Uterus (tissue), 4 donors: Measurements from ENCODE around the gene RPL3. TPM values are rescaled to one million over a fixed set of nuclear protein-coding genes. Genes with fewer than 3 reads are reported as not detected.
A peak's percentile ranks its signal among the peaks of the same experiment; 100 is the strongest.

Experiments
- DNase-seq, 2 donors: peaks; one replicate each; pipeline ENCODE4 v3.0.0-alpha.2; 2019 to 2020
- H3K27ac ChIP-seq, 2 donors: fragments of 200-600 bp; sonication (generic); 1 replicate in 1 of 2; 2 replicates in 1 of 2; pipeline ENCODE4 v1.5.1; 2016 to 2018
- H3K27me3 ChIP-seq, 2 donors: fragments of 200-600 bp; sonication (generic); one replicate each; pipeline ENCODE4 v1.5.1; 2018 to 2019; ENCODE audit warnings: control low read depth in 1 of 2
- H3K36me3 ChIP-seq, 2 donors: fragments of 200-600 bp; sonication (generic); one replicate each; pipeline ENCODE4 v1.5.1; 2019; ENCODE audit warnings: control low read depth in 1 of 2
- H3K4me1 ChIP-seq, 2 donors: fragments of 200-600 bp; sonication (generic); one replicate each; pipeline ENCODE4 v1.5.1; 2018 to 2019; ENCODE audit warnings: control low read depth in 1 of 2
- H3K4me3 ChIP-seq, 2 donors: fragments of 200-600 bp; sonication (generic); 1 replicate in 1 of 2; 2 replicates in 1 of 2; pipeline ENCODE4 v1.5.1; 2018 to 2019; ENCODE audit warnings: mild to moderate bottlenecking in 1 of 2
- H3K9me3 ChIP-seq, 2 donors: fragments of 200-600 bp; sonication (generic); one replicate each; pipeline ENCODE4 v1.5.1; 2019; ENCODE audit warnings: control low read depth in 1 of 2
- CTCF ChIP-seq, 4 experiments: fragments of 200-600 bp in 2 of 4; fragments of 450-650 bp in 2 of 4; sonication (generic) in 2 of 4; IDR thresholded peaks; one replicate each; pipeline ENCODE4 v1.5.1; 2016 to 2019; ENCODE audit warnings: antibody characterized with exemption in 4 of 4, mild to moderate bottlenecking in 2 of 4, moderate library complexity in 1 of 4
- POLR2A ChIP-seq, 2 donors: fragments of 450-650 bp; IDR thresholded peaks; one replicate each; pipeline ENCODE4 v1.6.1; 2016; ENCODE audit warnings: antibody characterized with exemption in 2 of 2, mild to moderate bottlenecking in 1 of 2, moderate library complexity in 1 of 2
- intact Hi-C: fragments of 100-400 bp; cut with DNase I; formaldehyde crosslinking; loops from one replicate; pipeline ENCODE4 v1.15.1; 2023; ENCODE audit warnings: low total_unique reads
- total RNA-seq, 4 donors: library from RNA; depleted of rRNA in 3 of 4; stranded (reverse); fragments of >200 nt in 3 of 4; gene quantifications; one replicate each; pipeline versions ENCODE4 v1.1.0 to v1.2.4, GENCODE V29; 2014 to 2023
- donor health status: DM: yes; HTN: yes; CAD: no.

RPL3 gene
- total RNA-seq, 4 donors from 2014 or later: 1,498 to 2,840 (median 2,333) TPM

GRCh38 chr22:39317084-39317774, 2.2 kb downstream of the RPL3 start:
- no peak overlapping the region for H3K4me3 ChIP-seq
- peaks cover 0 to 24% of the 10 kb centered on the region in 2 donors for H3K4me1 ChIP-seq
- DNase-seq: no peak
- no peaks in the 10 kb centered on the region for H3K9me3 ChIP-seq
- H3K36me3 ChIP-seq: no peaks in the 10 kb centered on the region
- TF ChIP-seq CTCF (IDR thresholded peaks at IDR 0.05) (no peak), POLR2A (IDR thresholded peaks at IDR 0.05) (no peak)
- intact Hi-C loops: loop anchor here (5.0 kb wide), 1 partner anchor 165 kb away; the partner anchor contains the start of gene CBX7
- no peaks in the 10 kb centered on the region for H3K27me3 ChIP-seq
- peak overlapping the region in 1 of 2 donors; percentile 94 for H3K27ac ChIP-seq

- DNase-seq: peak; percentile 75 to 82
- Histone ChIP-seq H3K36me3 (no peaks in the 10 kb centered on the region), H3K27me3 (no peaks in the 10 kb centered on the region), H3K4me3 (no peak overlapping the region), H3K27ac (peak overlapping the region; percentile 57 to 94), H3K4me1 (peaks cover 0 to 24% of the 10 kb centered on the region in 2 donors), H3K9me3 (no peaks in the 10 kb centered on the region)
- intact Hi-C loops: loop anchor here (5.0 kb wide), 1 partner anchor 164 kb away; the partner anchor contains the start of gene CBX7
- TF ChIP-seq CTCF (IDR thresholded peaks at IDR 0.05) (peak; percentile 88 to 90 (median 90)), POLR2A (IDR thresholded peaks at IDR 0.05) (no peak)
Observed at GRCh38 chr22:39316440-39317083, 2.9 kb downstream of the RPL3 start.

DNA sequence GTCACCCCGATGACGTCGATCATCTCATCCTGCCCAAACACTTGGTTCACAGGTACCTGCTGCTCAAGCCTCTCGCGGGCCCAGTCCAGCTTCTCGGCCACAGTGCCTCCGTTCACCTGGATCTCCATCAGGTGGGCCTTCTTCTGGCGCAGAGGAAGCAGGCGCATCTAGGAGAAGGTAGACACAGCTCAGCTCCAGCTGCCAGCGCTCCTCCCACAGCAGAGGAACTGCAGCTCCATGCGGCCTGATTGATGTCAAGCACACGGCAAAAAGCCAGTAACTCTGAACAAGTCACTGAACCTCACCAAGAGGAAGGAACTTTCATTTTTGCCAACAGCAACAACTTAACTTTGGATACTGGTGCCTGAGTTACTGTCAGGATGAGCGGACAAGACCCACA, 4.0 kb downstream of the RPL3 start:
- Histone ChIP-seq H3K27me3 (no peaks in the 10 kb centered on the region), H3K27ac (peak overlapping the region; percentile 57 to 94), H3K9me3 (no peaks in the 10 kb centered on the region), H3K4me3 (no peak overlapping the region), H3K36me3 (no peaks in the 10 kb centered on the region), H3K4me1 (peaks cover 0 to 24% of the 10 kb centered on the region in 2 donors)
- intact Hi-C loops: loop anchor here (5.0 kb wide), 1 partner anchor 163 kb away; the partner anchor contains the start of gene CBX7
- DNase-seq: no peak
- TF ChIP-seq CTCF (IDR thresholded peaks at IDR 0.05) (no peak), POLR2A (IDR thresholded peaks at IDR 0.05) (no peak)

DNA sequence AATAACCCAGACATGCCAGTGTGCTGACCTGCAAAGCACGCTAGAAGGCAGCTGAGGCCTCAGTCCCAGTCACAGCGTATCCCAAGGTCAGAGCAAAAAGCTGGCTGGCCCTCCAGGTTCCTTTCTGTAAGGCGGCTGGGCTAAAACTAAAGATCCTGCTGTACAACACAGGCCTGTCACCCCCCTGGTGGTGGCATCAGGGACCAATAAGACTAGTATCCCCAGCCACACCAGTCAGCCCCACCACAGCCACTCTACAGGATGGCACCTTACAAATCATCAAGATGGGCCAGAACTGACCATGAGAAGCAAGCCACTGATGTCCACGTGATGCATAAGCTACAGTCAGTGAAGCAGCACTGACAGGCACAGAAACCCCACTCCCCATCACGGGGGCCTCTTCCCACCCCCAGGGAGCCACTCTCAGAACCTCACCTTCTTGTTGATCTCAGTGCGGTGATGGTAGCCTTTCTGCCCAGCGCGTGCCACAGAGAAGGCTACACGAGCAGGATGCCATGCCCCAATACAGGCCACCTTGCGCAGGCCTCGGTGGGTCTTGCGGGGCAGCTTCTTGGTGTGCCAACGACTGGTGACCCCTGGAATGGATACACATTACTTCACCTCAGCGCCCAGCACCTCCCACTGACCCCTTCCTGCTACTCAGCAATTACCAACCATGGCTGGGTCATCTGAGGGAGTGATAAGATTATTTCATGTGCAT, 5.0 kb downstream of the RPL3 start:
- Histone ChIP-seq H3K27me3 (no peaks in the 10 kb centered on the region), H3K27ac (peak overlapping the region in 1 of 2 donors; percentile 94), H3K36me3 (no peaks in the 10 kb centered on the region), H3K9me3 (no peaks in the 10 kb centered on the region), H3K4me1 (peaks cover 0 to 24% of the 10 kb centered on the region in 2 donors), H3K4me3 (no peak overlapping the region)
- TF ChIP-seq CTCF (IDR thresholded peaks at IDR 0.05) (no peak), POLR2A (IDR thresholded peaks at IDR 0.05) (no peak)
- intact Hi-C loops: no loop called here
- no peak for DNase-seq
